OCI-LY1 (cell line): Measurements from ENCODE around the gene GRB7.

Experiments used
- H2AFZ ChIP-seq: fragments of 200-600 bp; sonication (generic), shearing (Covaris generic); 2 replicates; pipeline ENCODE4 v1.6.0; 2014; ENCODE audit warnings: antibody characterized with exemption, mild to moderate bottlenecking, low read length
- H3F3A ChIP-seq: fragments of 200-600 bp; sonication (generic), shearing (Covaris generic); 2 replicates; pipeline ENCODE4 v1.6.0; 2014; ENCODE audit warnings: mild to moderate bottlenecking, antibody characterized with exemption, low read length, moderate library complexity; ENCODE audit not compliant: insufficient read depth
- H3K27ac ChIP-seq: fragments of 200-600 bp; sonication (generic); 2 replicates; pipeline ENCODE4 v1.5.1; 2014; ENCODE audit warnings: low read length, mixed run types, mild to moderate bottlenecking, low read depth; ENCODE audit not compliant: poor library complexity, severe bottlenecking
- H3K27me3 ChIP-seq: fragments of 200-600 bp; sonication (generic); 2 replicates; pipeline ENCODE4 v1.6.0; 2014; ENCODE audit warnings: antibody characterized with exemption, mild to moderate bottlenecking, low read length, moderate library complexity; ENCODE audit not compliant: insufficient read depth
- H3K36me3 ChIP-seq: fragments of 200-600 bp; sonication (generic); 2 replicates; pipeline ENCODE4 v1.6.1; 2014; ENCODE audit warnings: mild to moderate bottlenecking, antibody characterized with exemption, low read length, moderate library complexity, mixed read lengths; ENCODE audit not compliant: insufficient read depth
- H3K4me1 ChIP-seq: fragments of 200-600 bp; sonication (generic); 2 replicates; pipeline ENCODE4 v1.5.1; 2014; ENCODE audit warnings: mild to moderate bottlenecking, low read length, moderate library complexity; ENCODE audit not compliant: insufficient read depth, severe bottlenecking
- H3K4me2 ChIP-seq: fragments of 200-600 bp; sonication (generic), shearing (Covaris generic); 2 replicates; pipeline ENCODE4 v1.6.1; 2014; ENCODE audit warnings: low read length
- H3K4me3 ChIP-seq: fragments of 200-600 bp; sonication (generic); 2 replicates; pipeline ENCODE4 v1.5.1; 2014; ENCODE audit warnings: low read length, low read depth, mild to moderate bottlenecking, mixed read lengths; ENCODE audit not compliant: poor library complexity, severe bottlenecking
- H3K79me2 ChIP-seq: fragments of 200-600 bp; shearing (Covaris generic); 2 replicates; pipeline ENCODE4 v1.6.1; 2016; ENCODE audit warnings: mixed run types, low read length, mixed read lengths; ENCODE audit not compliant: insufficient read depth
- H3K9ac ChIP-seq: fragments of 200-600 bp; sonication (generic), shearing (Covaris generic); 2 replicates; pipeline ENCODE4 v1.6.1; 2014; ENCODE audit warnings: mild to moderate bottlenecking, low read length, mixed read lengths
- H3K9me2 ChIP-seq: fragments of 200-600 bp; sonication (generic), shearing (Covaris generic); 2 replicates; pipeline ENCODE4 v1.6.1; 2014; ENCODE audit warnings: low read depth, mild to moderate bottlenecking, low read length, mixed read lengths
- H3K9me3 ChIP-seq: fragments of 200-600 bp; shearing (Covaris generic); 2 replicates; pipeline ENCODE4 v1.6.1; 2014; ENCODE audit warnings: low read length, mixed read lengths
- H4K20me1 ChIP-seq: fragments of 200-600 bp; sonication (generic), shearing (Covaris generic); 2 replicates; pipeline ENCODE4 v1.6.0; 2016; ENCODE audit warnings: mild to moderate bottlenecking, low read length; ENCODE audit not compliant: insufficient read depth
- EZH2 ChIP-seq: fragments of 200-600 bp; sonication (generic), shearing (Covaris generic); IDR thresholded peaks from 2 replicates; pipeline ENCODE4 v1.8.0; 2017; ENCODE audit warnings: borderline replicate concordance, mixed run types, mild to moderate bottlenecking, antibody characterized with exemption, low read length, moderate library complexity, mixed read lengths
- TF ChIP-seq, protein P1 (sequence below): fragments of 200-600 bp; sonication (generic), shearing (Covaris generic); IDR thresholded peaks from 2 replicates; pipeline ENCODE4 v1.5.1; 2017; ENCODE audit warnings: mild to moderate bottlenecking, antibody characterized with exemption, low read length, moderate library complexity, mixed read lengths

Gene GRB7

DNA sequence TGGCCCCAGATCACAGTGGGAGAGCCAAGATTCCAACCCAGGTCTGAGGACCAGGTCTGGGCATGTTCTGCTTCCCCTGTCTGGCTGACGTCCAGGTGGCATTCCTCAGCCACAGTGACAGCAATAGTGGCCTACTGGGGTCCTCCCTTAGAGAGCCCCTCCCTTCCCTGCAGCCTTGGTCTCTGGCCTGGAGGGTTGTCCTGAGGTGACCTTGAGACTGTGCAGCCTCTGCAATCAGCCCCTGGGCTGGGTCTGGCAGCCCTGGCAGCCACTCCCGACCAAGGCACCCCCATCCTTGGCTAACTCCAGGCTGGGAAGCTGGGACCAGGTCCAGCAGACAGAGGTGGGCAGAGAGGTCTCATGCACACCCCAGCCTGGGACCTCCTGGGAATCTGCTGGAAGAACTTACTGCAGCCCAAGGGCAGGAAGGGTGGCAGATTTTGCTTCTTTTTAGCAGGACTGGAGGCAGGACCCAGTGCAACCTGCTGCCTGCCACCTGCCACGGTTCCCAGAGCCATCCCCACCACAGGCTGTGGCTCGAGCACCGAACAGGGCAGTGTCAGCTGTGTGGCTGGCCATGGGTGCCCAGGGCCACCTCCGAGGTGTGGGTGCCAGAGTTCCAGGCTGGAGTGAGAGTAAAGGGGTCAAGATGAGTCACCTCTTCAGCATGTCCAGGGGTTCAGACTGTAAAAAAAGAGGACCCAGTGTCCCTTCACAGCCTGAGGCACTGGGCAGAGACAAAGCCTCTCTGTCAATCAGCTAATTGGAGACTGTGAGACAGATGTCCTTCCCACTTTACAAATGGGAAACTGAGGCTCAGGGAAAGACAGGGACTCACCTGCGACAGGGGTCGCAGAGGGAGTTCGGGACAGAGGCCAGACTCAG lies 12.6 kb downstream of the GRB7 start:
- Histone ChIP-seq H2AFZ (no peak overlapping the region), H3K4me2 (no peak overlapping the region), H3K4me3 (no peak overlapping the region), H3K27ac (no peak overlapping the region), H3F3A (peaks cover 4% of the 10 kb centered on the region; the same call in 1 of the 2 replicates), H3K36me3 (no peaks in the 10 kb centered on the region; the same call in 1 of the 2 replicates), H3K9ac (no peak overlapping the region), H3K79me2 (no peaks in the 10 kb centered on the region), H4K20me1 (no peaks in the 10 kb centered on the region), H3K4me1 (peaks cover 25% of the 10 kb centered on the region), H3K9me2 (no peaks in the 10 kb centered on the region), H3K27me3 (no peaks in the 10 kb centered on the region), H3K9me3 (no peaks in the 10 kb centered on the region)
- no peak for TF ChIP-seq EZH2
- TF ChIP-seq, protein P1, sequence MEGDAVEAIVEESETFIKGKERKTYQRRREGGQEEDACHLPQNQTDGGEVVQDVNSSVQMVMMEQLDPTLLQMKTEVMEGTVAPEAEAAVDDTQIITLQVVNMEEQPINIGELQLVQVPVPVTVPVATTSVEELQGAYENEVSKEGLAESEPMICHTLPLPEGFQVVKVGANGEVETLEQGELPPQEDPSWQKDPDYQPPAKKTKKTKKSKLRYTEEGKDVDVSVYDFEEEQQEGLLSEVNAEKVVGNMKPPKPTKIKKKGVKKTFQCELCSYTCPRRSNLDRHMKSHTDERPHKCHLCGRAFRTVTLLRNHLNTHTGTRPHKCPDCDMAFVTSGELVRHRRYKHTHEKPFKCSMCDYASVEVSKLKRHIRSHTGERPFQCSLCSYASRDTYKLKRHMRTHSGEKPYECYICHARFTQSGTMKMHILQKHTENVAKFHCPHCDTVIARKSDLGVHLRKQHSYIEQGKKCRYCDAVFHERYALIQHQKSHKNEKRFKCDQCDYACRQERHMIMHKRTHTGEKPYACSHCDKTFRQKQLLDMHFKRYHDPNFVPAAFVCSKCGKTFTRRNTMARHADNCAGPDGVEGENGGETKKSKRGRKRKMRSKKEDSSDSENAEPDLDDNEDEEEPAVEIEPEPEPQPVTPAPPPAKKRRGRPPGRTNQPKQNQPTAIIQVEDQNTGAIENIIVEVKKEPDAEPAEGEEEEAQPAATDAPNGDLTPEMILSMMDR: no peak

DNA sequence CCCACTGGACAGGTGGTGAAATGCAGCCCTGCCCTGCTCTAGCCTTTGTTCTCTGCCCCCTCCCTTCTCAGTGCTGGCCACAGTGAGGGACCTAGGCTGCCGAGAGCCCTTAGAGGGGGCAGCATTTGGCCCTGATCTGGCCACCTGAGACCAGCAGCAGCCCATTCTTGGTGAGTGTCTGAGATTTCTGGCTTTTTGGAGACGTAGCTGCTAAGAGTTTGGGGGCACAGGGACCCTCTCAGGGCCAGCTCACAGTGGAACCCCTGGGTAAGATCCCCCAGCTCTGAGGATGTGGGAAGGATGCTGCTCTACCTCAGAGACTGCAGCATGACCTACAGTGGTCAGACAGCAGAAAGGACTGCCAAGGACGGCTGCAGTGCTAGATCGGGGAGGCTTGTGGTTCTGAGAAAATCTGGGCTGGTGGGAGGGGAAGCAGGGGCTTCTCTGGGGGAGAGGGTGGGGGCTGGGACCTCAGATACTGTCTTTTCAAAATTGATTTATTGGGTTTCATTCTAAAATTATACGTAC lies 13.3 kb downstream of the GRB7 start:
- H3K9me3 ChIP-seq: no peaks in the 10 kb centered on the region
- H3K27me3 ChIP-seq: no peaks in the 10 kb centered on the region
- H3K79me2 ChIP-seq: no peaks in the 10 kb centered on the region
- no peak for TF ChIP-seq EZH2
- TF ChIP-seq, protein P1: no peak
- no peak overlapping the region for H3K4me3 ChIP-seq
- peaks cover 5% of the 10 kb centered on the region; the same call in 1 of the 2 replicates for H3F3A ChIP-seq
- no peak overlapping the region for H3K9ac ChIP-seq
- no peaks in the 10 kb centered on the region; the same call in 1 of the 2 replicates for H3K36me3 ChIP-seq
- no peak overlapping the region for H3K4me2 ChIP-seq
- H3K9me2 ChIP-seq: no peaks in the 10 kb centered on the region
- H3K4me1 ChIP-seq: peaks cover 32% of the 10 kb centered on the region
- no peak overlapping the region for H3K27ac ChIP-seq
- H2AFZ ChIP-seq: no peak overlapping the region
- no peaks in the 10 kb centered on the region for H4K20me1 ChIP-seq

DNA sequence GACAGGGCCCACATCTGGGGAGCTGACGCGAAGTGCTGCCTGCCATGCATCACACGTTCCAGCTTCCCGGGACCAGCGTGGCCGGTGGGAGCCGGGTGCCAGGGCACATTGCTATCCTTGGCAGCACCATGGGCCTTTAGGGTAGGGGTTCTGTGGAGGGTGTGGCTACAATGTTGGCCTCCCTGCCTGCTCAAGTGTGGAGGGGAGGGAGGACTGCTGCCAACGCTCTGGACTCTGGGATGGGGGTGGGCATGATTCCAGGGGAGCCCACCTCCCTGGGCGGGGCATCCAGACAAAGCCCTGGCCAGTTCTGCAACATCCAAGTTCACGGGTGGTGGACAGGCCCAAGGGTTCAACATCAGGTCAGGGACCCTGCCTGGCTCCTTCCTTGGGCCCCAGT lies 13.9 kb downstream of the GRB7 start:
- H2AFZ ChIP-seq: no peak overlapping the region
- H3K4me3 ChIP-seq: no peak overlapping the region
- H3K4me2 ChIP-seq: no peak overlapping the region
- TF ChIP-seq EZH2: no peak
- TF ChIP-seq, protein P1: no peak
- H3K27ac ChIP-seq: no peak overlapping the region
- H4K20me1 ChIP-seq: no peaks in the 10 kb centered on the region
- peaks cover 6% of the 10 kb centered on the region; the same call in 1 of the 2 replicates for H3F3A ChIP-seq
- no peaks in the 10 kb centered on the region for H3K9me2 ChIP-seq
- H3K4me1 ChIP-seq: peaks cover 38% of the 10 kb centered on the region
- no peaks in the 10 kb centered on the region for H3K27me3 ChIP-seq
- H3K36me3 ChIP-seq: no peaks in the 10 kb centered on the region; the same call in 1 of the 2 replicates
- no peaks in the 10 kb centered on the region for H3K9me3 ChIP-seq
- H3K9ac ChIP-seq: no peak overlapping the region
- no peaks in the 10 kb centered on the region for H3K79me2 ChIP-seq
